HepG2 (cell line): ENCODE results near the gene SRGAP3. TPM values are rescaled to one million over a fixed set of nuclear protein-coding genes. Genes with fewer than 3 reads are reported as not detected.
A peak's percentile ranks its signal among the peaks of the same experiment; 100 is the strongest.

Source experiments
- ATAC-seq: fragments of 200-7000 bp; cut with Tn5 transposase; 3 replicates; pipeline ENCODE4 v1.9.1; 2020; ENCODE audit warnings: mild to moderate bottlenecking, moderate library complexity
- BruUV-seq: library from RNA; stranded (reverse); fragments of 400-500 nt; replicated peaks from 2 replicates; lab custom pipeline; 2021; lab: Mats Ljungman, UMichigan
- CTCF ChIA-PET: fragments of 300-600 bp; formaldehyde crosslinking; extraction: SDS; loops from one replicate; lab custom pipeline; 2021; ENCODE audit warnings: low total read pairs, inconsistent platforms, low intra/inter-chr PET ratio; lab: Yijun Ruan, JAX
- POLR2A ChIA-PET: fragments of 350-600 bp; sonication (Branson Sonifier 250); formaldehyde crosslinking; loops from one replicate; lab custom pipeline; 2020; ENCODE audit warnings: antibody characterized with exemption, inconsistent platforms; lab: Yijun Ruan, JAX
- DNase-seq: peaks from one replicate; pipeline ENCODE4 v3.0.0-alpha.2; 2015; ENCODE audit warnings: low spot score
- FAIRE-seq: peaks from 3 replicates; lab custom pipeline; 2011; peaks lifted over from hg19 to GRCh38; lab: Jason Lieb, UNC
- H2AFZ ChIP-seq: one replicate; pipeline ENCODE4 v1.6.1; 2011; ENCODE audit warnings: low read length, inconsistent platforms
- H3K27ac ChIP-seq: fragments of 300-600 bp; 3 replicates; pipeline ENCODE4 v1.8.0; 2011; ENCODE audit warnings: mixed run types, mild to moderate bottlenecking, mixed read lengths, low read length, inconsistent platforms; ENCODE audit not compliant: insufficient read depth; ENCODE audit errors: extremely low read length
- H3K27me3 ChIP-seq, 2 experiments: fragments of 200-600 bp in 1 of 2; 2 replicates in 1 of 2; 3 replicates in 1 of 2; pipeline versions ENCODE4 v1.6.0 to v1.8.0; 2011; ENCODE audit warnings: low read length in 2 of 2, mild to moderate bottlenecking in 2 of 2, moderate library complexity in 2 of 2, inconsistent platforms in 1 of 2; ENCODE audit not compliant: insufficient read depth in 2 of 2, control insufficient read depth in 1 of 2
- H3K36me3 ChIP-seq, 2 experiments: fragments of 200-600 bp in 1 of 2; replicated peaks in 1 of 2; 2 replicates in 1 of 2; 3 replicates in 1 of 2; pipeline versions ENCODE4 v1.5.1 to v1.8.0; 2011; ENCODE audit warnings: low read length in 2 of 2, inconsistent platforms in 1 of 2; ENCODE audit not compliant: insufficient read depth in 2 of 2, control insufficient read depth in 1 of 2
- H3K4me1 ChIP-seq: 2 replicates; pipeline ENCODE4 v1.5.1; 2012; ENCODE audit warnings: low read length, inconsistent platforms; ENCODE audit not compliant: insufficient read depth
- H3K4me2 ChIP-seq: 2 replicates; pipeline ENCODE4 v1.6.0; 2011; ENCODE audit warnings: low read depth, low read length, inconsistent platforms
- H3K4me3 ChIP-seq, 3 experiments: fragments of 200-600 bp in 1 of 3; sonication (generic), shearing (Covaris generic) in 1 of 3; replicated peaks in 1 of 3; 2 replicates each; pipeline ENCODE4 v1.5.1; 2011 to 2016; ENCODE audit warnings: low read length in 3 of 3, inconsistent platforms in 2 of 3, low read depth in 2 of 3, mild to moderate bottlenecking in 2 of 3, control low read depth in 1 of 3, mixed read lengths in 1 of 3; ENCODE audit not compliant: insufficient read depth in 1 of 3
- H3K79me2 ChIP-seq: one replicate; pipeline ENCODE4 v1.6.1; 2011; ENCODE audit warnings: low read length, inconsistent platforms; ENCODE audit not compliant: insufficient read depth
- H3K9ac ChIP-seq: 2 replicates; pipeline ENCODE4 v1.6.0; 2011; ENCODE audit warnings: mild to moderate bottlenecking, low read depth, low read length, inconsistent platforms; ENCODE audit not compliant: insufficient read depth
- H3K9me3 ChIP-seq: 2 replicates; pipeline ENCODE4 v1.5.1; 2012; ENCODE audit warnings: mild to moderate bottlenecking, low read length
- H4K20me1 ChIP-seq: 2 replicates; pipeline ENCODE4 v1.6.0; 2011; ENCODE audit warnings: inconsistent platforms, mild to moderate bottlenecking, low read length, moderate library complexity; ENCODE audit not compliant: insufficient read depth
- ARID2 ChIP-seq: sonication (generic); formaldehyde crosslinking; IDR thresholded peaks from 2 replicates; pipeline ENCODE4 v1.8.1; 2022; ENCODE audit warnings: mild to moderate bottlenecking, missing genetic modification reagents, borderline replicate concordance
- ATM ChIP-seq: fragments of 450-650 bp; IDR thresholded peaks from 2 replicates; pipeline ENCODE4 v1.7.1; 2017; ENCODE audit warnings: mild to moderate bottlenecking, borderline replicate concordance
- BRD4 ChIP-seq: sonication (generic); formaldehyde crosslinking; IDR thresholded peaks from 2 replicates; pipeline ENCODE4 v1.4.0; 2020; ENCODE audit warnings: missing genetic modification reagents
- CEBPG ChIP-seq: IDR thresholded peaks from 2 replicates; pipeline ENCODE4 v1.6.1; 2016
- MED1 ChIP-seq: sonication (generic); formaldehyde crosslinking; IDR thresholded peaks from 2 replicates; pipeline ENCODE4 v1.4.0; 2020; ENCODE audit warnings: missing genetic modification reagents
- MLX ChIP-seq: IDR thresholded peaks from 2 replicates; pipeline ENCODE4 v1.6.1; 2016
- NFYC ChIP-seq: IDR thresholded peaks from 2 replicates; pipeline ENCODE4 v1.6.1; 2016; ENCODE audit warnings: missing genetic modification reagents, missing compliant biosample characterization
- NR2C2 ChIP-seq: sonication (generic); formaldehyde crosslinking; IDR thresholded peaks from 2 replicates; pipeline ENCODE4 v1.4.0; 2020; ENCODE audit warnings: missing genetic modification reagents, mild to moderate bottlenecking, moderate library complexity, borderline replicate concordance
- ONECUT2 ChIP-seq: sonication (generic); formaldehyde crosslinking; IDR thresholded peaks from 2 replicates; pipeline ENCODE4 v1.4.0; 2020; ENCODE audit warnings: missing genetic modification reagents
- PRMT3 ChIP-seq: sonication (generic); formaldehyde crosslinking; IDR thresholded peaks from 2 replicates; pipeline ENCODE4 v1.8.1; 2022; ENCODE audit warnings: low read depth, mild to moderate bottlenecking, moderate library complexity, missing genetic modification reagents, borderline replicate concordance
- RXRB ChIP-seq: IDR thresholded peaks from 2 replicates; pipeline ENCODE4 v1.6.1; 2016; ENCODE audit warnings: borderline replicate concordance, missing genetic modification reagents, missing compliant biosample characterization
- SNAPC5 ChIP-seq: sonication (generic); formaldehyde crosslinking; IDR thresholded peaks from 2 replicates; pipeline ENCODE4 v1.8.1; 2023; ENCODE audit warnings: mild to moderate bottlenecking, missing genetic modification reagents, borderline replicate concordance
- SRSF4 ChIP-seq: fragments of 200-400 bp; formaldehyde crosslinking; IDR thresholded peaks from one replicate; pipeline ENCODE4 v1.6.1; 2018; ENCODE audit warnings: mild to moderate bottlenecking, low read depth, low read length, moderate library complexity; ENCODE audit not compliant: poor library complexity, severe bottlenecking
- TCF7 ChIP-seq: sonication (generic); IDR thresholded peaks from 2 replicates; pipeline ENCODE4 v1.6.1; 2016; ENCODE audit warnings: antibody characterized with exemption, low read depth
- ZBTB42 ChIP-seq: sonication (generic); formaldehyde crosslinking; IDR thresholded peaks from 2 replicates; pipeline ENCODE4 v1.5.0; 2020; ENCODE audit warnings: mild to moderate bottlenecking, missing genetic modification reagents
- ZFP41 ChIP-seq: sonication (generic); formaldehyde crosslinking; IDR thresholded peaks from 2 replicates; pipeline ENCODE4 v1.4.0; 2020; ENCODE audit warnings: mild to moderate bottlenecking, missing genetic modification reagents, borderline replicate concordance
- ZMYM3 ChIP-seq: sonication (generic); formaldehyde crosslinking; IDR thresholded peaks from 2 replicates; pipeline ENCODE4 v1.5.1; 2020; ENCODE audit warnings: mild to moderate bottlenecking, missing genetic modification reagents
- ZNF543 ChIP-seq: sonication (generic); formaldehyde crosslinking; IDR thresholded peaks from 2 replicates; pipeline ENCODE4 v1.4.0; 2020; ENCODE audit warnings: mild to moderate bottlenecking, missing genetic modification reagents
- ZSCAN30 ChIP-seq: sonication (generic); formaldehyde crosslinking; IDR thresholded peaks from 2 replicates; pipeline ENCODE4 v1.5.0; 2020; ENCODE audit warnings: mild to moderate bottlenecking, missing genetic modification reagents
- WGBS: methylation state at CpG from one replicate; pipeline ENCODE4 v1.1.6; 2017; ENCODE audit warnings: low lambda C conversion rate; 5-methylcytosine and 5-hydroxymethylcytosine counted together
- in situ Hi-C: cut with HindIII; loops from 2 replicates; pipeline ENCODE4 v1.10.0; 2017; ENCODE audit warnings: low pct_unique_long_range_greater_than_20kb; ENCODE audit not compliant: extremely low pct_ligation_motif_present
- intact Hi-C: fragments of 100-400 bp; cut with micrococcal nuclease; formaldehyde crosslinking; loops from one replicate; pipeline ENCODE4 v1.10.0; 2022; ENCODE audit not compliant: unreplicated experiment
- polyA plus RNA-seq, 8 experiments: library from polyadenylated mRNA; depleted of rRNA in 3 of 8; stranded (reverse) in 7 of 8; unstranded in 1 of 8; fragments of >200 nt; fragmentation: Illumina TruSeq in 4 of 8; extraction: Trizol in 4 of 8; gene quantifications; 2 replicates each; pipeline versions ENCODE4 v1.2.1 to v1.2.3, GENCODE V29; 2011 to 2016; ENCODE audit warnings: low read depth in 4 of 8, missing spikeins in 1 of 8, mixed read lengths in 1 of 8; ENCODE audit not compliant: insufficient read depth in 1 of 8
- total RNA-seq, 5 experiments: library from RNA; depleted of rRNA; stranded (reverse); fragments of >200 nt; fragmentation: Illumina TruSeq; extraction: Trizol; gene quantifications; 2 replicates each; pipeline ENCODE4 v1.2.3, GENCODE V29; 2016; ENCODE audit warnings: low read depth in 1 of 5
- TF ChIP-seq, protein P1 (sequence below): sonication (generic); formaldehyde crosslinking; IDR thresholded peaks from 2 replicates; pipeline ENCODE4 v1.5.1; 2020; ENCODE audit warnings: missing genetic modification reagents, mild to moderate bottlenecking, borderline replicate concordance

Gene SRGAP3
- total and polyA plus RNA-seq, 2 of the 13 experiments (the other 11 are each of a cell fraction or from before 2014, with no cell fraction given) = 1.2 to 1.4 TPM

- 42% methylated on average over 5 of the region's 8 CpGs for WGBS
- no peaks in the 10 kb centered on the region for H3K9me3 ChIP-seq
- ChIA-PET CTCF (no interaction called here), POLR2A (no interaction called here)
- no peak overlapping the region for H2AFZ ChIP-seq
- no peak overlapping the region for H3K4me2 ChIP-seq
- H3K79me2 ChIP-seq = no peaks in the 10 kb centered on the region
- H3K36me3 ChIP-seq = no peaks in the 10 kb centered on the region
- TF ChIP-seq ZFP41 = no peak
- no peak for TF ChIP-seq ARID2
- TF ChIP-seq, protein P1, sequence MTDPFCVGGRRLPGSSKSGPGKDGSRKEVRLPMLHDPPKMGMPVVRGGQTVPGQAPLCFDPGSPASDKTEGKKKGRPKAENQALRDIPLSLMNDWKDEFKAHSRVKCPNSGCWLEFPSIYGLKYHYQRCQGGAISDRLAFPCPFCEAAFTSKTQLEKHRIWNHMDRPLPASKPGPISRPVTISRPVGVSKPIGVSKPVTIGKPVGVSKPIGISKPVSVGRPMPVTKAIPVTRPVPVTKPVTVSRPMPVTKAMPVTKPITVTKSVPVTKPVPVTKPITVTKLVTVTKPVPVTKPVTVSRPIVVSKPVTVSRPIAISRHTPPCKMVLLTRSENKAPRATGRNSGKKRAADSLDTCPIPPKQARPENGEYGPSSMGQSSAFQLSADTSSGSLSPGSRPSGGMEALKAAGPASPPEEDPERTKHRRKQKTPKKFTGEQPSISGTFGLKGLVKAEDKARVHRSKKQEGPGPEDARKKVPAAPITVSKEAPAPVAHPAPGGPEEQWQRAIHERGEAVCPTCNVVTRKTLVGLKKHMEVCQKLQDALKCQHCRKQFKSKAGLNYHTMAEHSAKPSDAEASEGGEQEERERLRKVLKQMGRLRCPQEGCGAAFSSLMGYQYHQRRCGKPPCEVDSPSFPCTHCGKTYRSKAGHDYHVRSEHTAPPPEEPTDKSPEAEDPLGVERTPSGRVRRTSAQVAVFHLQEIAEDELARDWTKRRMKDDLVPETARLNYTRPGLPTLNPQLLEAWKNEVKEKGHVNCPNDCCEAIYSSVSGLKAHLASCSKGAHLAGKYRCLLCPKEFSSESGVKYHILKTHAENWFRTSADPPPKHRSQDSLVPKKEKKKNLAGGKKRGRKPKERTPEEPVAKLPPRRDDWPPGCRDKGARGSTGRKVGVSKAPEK (CRISPR knock-in tag) = no peak
- TF ChIP-seq RXRB (CRISPR knock-in tag) = no peak
- TF ChIP-seq PRMT3 = no peak
- TF ChIP-seq ZSCAN30 (CRISPR knock-in tag) = no peak
- TF ChIP-seq ATM = no peak
- TF ChIP-seq TCF7 = no peak
- no peak for TF ChIP-seq NR2C2 (CRISPR knock-in tag)
- no peak for TF ChIP-seq ZNF543 (CRISPR knock-in tag)
- no peak for TF ChIP-seq MED1
- no peak for TF ChIP-seq NFYC (CRISPR knock-in tag)
- TF ChIP-seq BRD4 (CRISPR knock-in tag) = no peak
- TF ChIP-seq ONECUT2 (CRISPR knock-in tag) = no peak
- TF ChIP-seq SRSF4 = no peak
- TF ChIP-seq ZBTB42 (CRISPR knock-in tag) = no peak
- no peak for TF ChIP-seq CEBPG (CRISPR knock-in tag)
- TF ChIP-seq SNAPC5 (CRISPR knock-in tag) = no peak
- no peak for TF ChIP-seq MLX (CRISPR knock-in tag)
- no peak for TF ChIP-seq ZMYM3
- FAIRE-seq = no peak
- no peaks in the 10 kb centered on the region for H3K27me3 ChIP-seq
- H4K20me1 ChIP-seq = no peaks in the 10 kb centered on the region
- peak; percentile 62; the same call in 2 of the 3 replicates for ATAC-seq
- H3K4me1 ChIP-seq = no peaks in the 10 kb centered on the region
- H3K9ac ChIP-seq = no peak overlapping the region
- DNase-seq = no peak
- in situ Hi-C loops (no loop called here), intact Hi-C loops (no loop called here)
- no peak overlapping the region for H3K4me3 ChIP-seq
- no TSS peak for BruUV-seq
- H3K27ac ChIP-seq = no peak overlapping the region
Measured at GRCh38 chr3:9087831-9088413, 161.5 kb downstream of the SRGAP3 start.
